SK-N-SH (cell line): ENCODE measurements around the gene ZPBP2. TPM values are rescaled to one million over a fixed set of nuclear protein-coding genes. Genes with fewer than 3 reads are reported as not detected.

ENCODE experiments used
- CTCF ChIA-PET: fragments of 300-600, 350-600 bp; formaldehyde crosslinking; extraction: SDS; loops from one replicate; lab custom pipeline; 2021; lab: Yijun Ruan, JAX
- POLR2A ChIA-PET: fragments of 350-600 bp; sonication (Branson Sonifier 250); formaldehyde crosslinking; extraction: SDS; loops from one replicate; lab custom pipeline; 2020; ENCODE audit warnings: antibody characterized with exemption, inconsistent platforms; lab: Yijun Ruan, JAX
- DNase-seq: peaks from one replicate; pipeline ENCODE4 v3.0.0; 2012
- H2AFZ ChIP-seq: fragments of 200-600 bp; sonication (generic); 2 replicates; pipeline ENCODE4 v1.8.1; 2016; ENCODE audit warnings: antibody characterized with exemption, mild to moderate bottlenecking, low read depth
- H3F3A ChIP-seq: fragments of 200-600 bp; sonication (generic); replicated peaks from 2 replicates; pipeline ENCODE3; 2016; ENCODE audit warnings: antibody characterized with exemption, mild to moderate bottlenecking; ENCODE audit not compliant: insufficient read depth
- H3K27ac ChIP-seq, 2 experiments: fragments of 200-500 bp in 1 of 2; fragments of 200-600 bp in 1 of 2; sonication (Bioruptor generic) in 1 of 2; sonication (generic), shearing (Covaris generic) in 1 of 2; 2 replicates each; pipeline versions ENCODE4 v1.5.1 to v1.6.1; 2014 to 2016; ENCODE audit warnings: low read depth in 2 of 2, inconsistent platforms in 1 of 2, low read length in 1 of 2, mild to moderate bottlenecking in 1 of 2, mixed read lengths in 1 of 2
- H3K27me3 ChIP-seq: fragments of 200-600 bp; sonication (generic), shearing (Covaris generic); 2 replicates; pipeline ENCODE4 v1.6.1; 2016; ENCODE audit warnings: mixed run types; ENCODE audit not compliant: insufficient read depth
- H3K36me3 ChIP-seq, 2 experiments: fragments of 200-500 bp in 1 of 2; fragments of 200-600 bp in 1 of 2; sonication (Bioruptor generic) in 1 of 2; sonication (generic) in 1 of 2; replicated peaks in 1 of 2; 2 replicates each; pipeline versions ENCODE3 to v1.5.1; 2014 to 2016; ENCODE audit warnings: low read length in 1 of 2, mild to moderate bottlenecking in 1 of 2; ENCODE audit not compliant: insufficient read depth in 2 of 2, control insufficient read depth in 1 of 2
- H3K4me1 ChIP-seq, 2 experiments: fragments of 200-500 bp in 1 of 2; fragments of 200-600 bp in 1 of 2; sonication (Bioruptor generic) in 1 of 2; sonication (generic), shearing (Covaris generic) in 1 of 2; 2 replicates each; pipeline versions ENCODE4 v1.5.1 to v1.6.1; 2014 to 2016; ENCODE audit warnings: low read depth in 1 of 2, low read length in 1 of 2, mixed run types in 1 of 2; ENCODE audit not compliant: insufficient read depth in 2 of 2, control insufficient read depth in 1 of 2
- H3K4me2 ChIP-seq: fragments of 200-600 bp; sonication (generic), shearing (Covaris generic); 2 replicates; pipeline ENCODE4 v1.6.1; 2017; ENCODE audit warnings: mixed run types
- H3K4me3 ChIP-seq, 2 experiments: fragments of 200-500 bp in 1 of 2; fragments of 200-600 bp in 1 of 2; sonication (Bioruptor generic) in 1 of 2; sonication (generic), shearing (Covaris generic) in 1 of 2; 2 replicates each; pipeline versions ENCODE4 v1.5.1 to v1.8.1; 2014 to 2016; ENCODE audit warnings: low read depth in 2 of 2, inconsistent platforms in 1 of 2, low read length in 1 of 2, mild to moderate bottlenecking in 1 of 2, mixed read lengths in 1 of 2, moderate library complexity in 1 of 2
- H3K79me2 ChIP-seq: fragments of 200-600 bp; sonication (generic); 2 replicates; pipeline ENCODE4 v1.8.1; 2017; ENCODE audit warnings: mild to moderate bottlenecking; ENCODE audit not compliant: insufficient read depth
- H3K9ac ChIP-seq: fragments of 200-600 bp; sonication (generic); 2 replicates; pipeline ENCODE4 v1.6.1; 2017; ENCODE audit warnings: mixed run types
- H3K9me2 ChIP-seq: fragments of 200-600 bp; sonication (generic); 2 replicates; pipeline ENCODE4 v1.6.1; 2017; ENCODE audit warnings: mixed run types
- H3K9me3 ChIP-seq: fragments of 200-600 bp; sonication (generic); 2 replicates; pipeline ENCODE4 v1.6.1; 2017; ENCODE audit warnings: mixed run types, mild to moderate bottlenecking, moderate library complexity
- H4K20me1 ChIP-seq: fragments of 200-600 bp; sonication (generic); 2 replicates; pipeline ENCODE4 v1.6.1; 2017; ENCODE audit warnings: mild to moderate bottlenecking, mixed run types; ENCODE audit not compliant: insufficient read depth
- RFX5 ChIP-seq: IDR thresholded peaks from 2 replicates; pipeline ENCODE4 v1.6.1; 2012; ENCODE audit warnings: mild to moderate bottlenecking, improper control_type of control experiment, low read length
- WGBS: methylation state at CpG from one replicate; pipeline ENCODE4 v1.1.6; 2017; ENCODE audit warnings: low lambda C conversion rate; 5-methylcytosine and 5-hydroxymethylcytosine counted together
- polyA plus RNA-seq, 3 experiments: library from polyadenylated mRNA; depleted of rRNA; stranded (reverse); fragments of >200 nt; gene quantifications; 2 replicates each; pipeline ENCODE4 v1.2.3, GENCODE V29; 2012
- TF ChIP-seq, protein P1 (sequence below): IDR thresholded peaks from 2 replicates; pipeline ENCODE4 v1.4.0; 2012; ENCODE audit warnings: low read depth, borderline replicate concordance
- TF ChIP-seq, protein P2 (sequence below): fragments of 150-350 bp; IDR thresholded peaks from 2 replicates; pipeline ENCODE4 v1.6.1; 2017; ENCODE audit warnings: antibody characterized with exemption, low read length, low read depth, borderline replicate concordance
- TF ChIP-seq, protein P3 (sequence below): IDR thresholded peaks from 2 replicates; pipeline ENCODE4 v1.6.1; 2012; ENCODE audit warnings: mild to moderate bottlenecking, low read depth, low read length, moderate library complexity
- TF ChIP-seq, protein P4 (sequence below): IDR thresholded peaks from 2 replicates; pipeline ENCODE4 v1.4.0; 2012; ENCODE audit warnings: low read depth

The ZPBP2 gene
- polyA plus RNA-seq, 1 of the 3 experiments (the other 2 are of a cell fraction): not detected

GRCh38 chr17:39838057-39838456 lies 29.9 kb upstream of the ZPBP2 start (continued):
- TF ChIP-seq, protein P1, sequence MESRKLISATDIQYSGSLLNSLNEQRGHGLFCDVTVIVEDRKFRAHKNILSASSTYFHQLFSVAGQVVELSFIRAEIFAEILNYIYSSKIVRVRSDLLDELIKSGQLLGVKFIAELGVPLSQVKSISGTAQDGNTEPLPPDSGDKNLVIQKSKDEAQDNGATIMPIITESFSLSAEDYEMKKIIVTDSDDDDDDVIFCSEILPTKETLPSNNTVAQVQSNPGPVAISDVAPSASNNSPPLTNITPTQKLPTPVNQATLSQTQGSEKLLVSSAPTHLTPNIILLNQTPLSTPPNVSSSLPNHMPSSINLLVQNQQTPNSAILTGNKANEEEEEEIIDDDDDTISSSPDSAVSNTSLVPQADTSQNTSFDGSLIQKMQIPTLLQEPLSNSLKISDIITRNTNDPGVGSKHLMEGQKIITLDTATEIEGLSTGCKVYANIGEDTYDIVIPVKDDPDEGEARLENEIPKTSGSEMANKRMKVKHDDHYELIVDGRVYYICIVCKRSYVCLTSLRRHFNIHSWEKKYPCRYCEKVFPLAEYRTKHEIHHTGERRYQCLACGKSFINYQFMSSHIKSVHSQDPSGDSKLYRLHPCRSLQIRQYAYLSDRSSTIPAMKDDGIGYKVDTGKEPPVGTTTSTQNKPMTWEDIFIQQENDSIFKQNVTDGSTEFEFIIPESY: no peak
- TF ChIP-seq, protein P2, sequence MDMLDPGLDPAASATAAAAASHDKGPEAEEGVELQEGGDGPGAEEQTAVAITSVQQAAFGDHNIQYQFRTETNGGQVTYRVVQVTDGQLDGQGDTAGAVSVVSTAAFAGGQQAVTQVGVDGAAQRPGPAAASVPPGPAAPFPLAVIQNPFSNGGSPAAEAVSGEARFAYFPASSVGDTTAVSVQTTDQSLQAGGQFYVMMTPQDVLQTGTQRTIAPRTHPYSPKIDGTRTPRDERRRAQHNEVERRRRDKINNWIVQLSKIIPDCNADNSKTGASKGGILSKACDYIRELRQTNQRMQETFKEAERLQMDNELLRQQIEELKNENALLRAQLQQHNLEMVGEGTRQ: no peak

GRCh38 chr17:39838784-39839183 lies 29.2 kb upstream of the ZPBP2 start:
- 0% methylated on average over 1 of the region's 1 CpG for WGBS
- no peaks in the 10 kb centered on the region for H3K9me2 ChIP-seq

More at GRCh38 chr17:39838784-39839183, 29.2 kb upstream of the ZPBP2 start:
- H3K9me3 ChIP-seq: 0 out of 2 replicates have a peak, but pooled peaks cover 6% of the 10 kb centered on the region
- H3K4me2 ChIP-seq: no peak overlapping the region
- H2AFZ ChIP-seq: no peak overlapping the region
- ChIA-PET CTCF (no interaction called here), POLR2A (no interaction called here)
- no peak overlapping the region for H3K9ac ChIP-seq
- no peaks in the 10 kb centered on the region for H3K4me1 ChIP-seq
- no peaks in the 10 kb centered on the region for H3F3A ChIP-seq
- TF ChIP-seq, protein P3, sequence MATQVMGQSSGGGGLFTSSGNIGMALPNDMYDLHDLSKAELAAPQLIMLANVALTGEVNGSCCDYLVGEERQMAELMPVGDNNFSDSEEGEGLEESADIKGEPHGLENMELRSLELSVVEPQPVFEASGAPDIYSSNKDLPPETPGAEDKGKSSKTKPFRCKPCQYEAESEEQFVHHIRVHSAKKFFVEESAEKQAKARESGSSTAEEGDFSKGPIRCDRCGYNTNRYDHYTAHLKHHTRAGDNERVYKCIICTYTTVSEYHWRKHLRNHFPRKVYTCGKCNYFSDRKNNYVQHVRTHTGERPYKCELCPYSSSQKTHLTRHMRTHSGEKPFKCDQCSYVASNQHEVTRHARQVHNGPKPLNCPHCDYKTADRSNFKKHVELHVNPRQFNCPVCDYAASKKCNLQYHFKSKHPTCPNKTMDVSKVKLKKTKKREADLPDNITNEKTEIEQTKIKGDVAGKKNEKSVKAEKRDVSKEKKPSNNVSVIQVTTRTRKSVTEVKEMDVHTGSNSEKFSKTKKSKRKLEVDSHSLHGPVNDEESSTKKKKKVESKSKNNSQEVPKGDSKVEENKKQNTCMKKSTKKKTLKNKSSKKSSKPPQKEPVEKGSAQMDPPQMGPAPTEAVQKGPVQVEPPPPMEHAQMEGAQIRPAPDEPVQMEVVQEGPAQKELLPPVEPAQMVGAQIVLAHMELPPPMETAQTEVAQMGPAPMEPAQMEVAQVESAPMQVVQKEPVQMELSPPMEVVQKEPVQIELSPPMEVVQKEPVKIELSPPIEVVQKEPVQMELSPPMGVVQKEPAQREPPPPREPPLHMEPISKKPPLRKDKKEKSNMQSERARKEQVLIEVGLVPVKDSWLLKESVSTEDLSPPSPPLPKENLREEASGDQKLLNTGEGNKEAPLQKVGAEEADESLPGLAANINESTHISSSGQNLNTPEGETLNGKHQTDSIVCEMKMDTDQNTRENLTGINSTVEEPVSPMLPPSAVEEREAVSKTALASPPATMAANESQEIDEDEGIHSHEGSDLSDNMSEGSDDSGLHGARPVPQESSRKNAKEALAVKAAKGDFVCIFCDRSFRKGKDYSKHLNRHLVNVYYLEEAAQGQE: no peak
- TF ChIP-seq RFX5: no peak
- TF ChIP-seq, protein P4, sequence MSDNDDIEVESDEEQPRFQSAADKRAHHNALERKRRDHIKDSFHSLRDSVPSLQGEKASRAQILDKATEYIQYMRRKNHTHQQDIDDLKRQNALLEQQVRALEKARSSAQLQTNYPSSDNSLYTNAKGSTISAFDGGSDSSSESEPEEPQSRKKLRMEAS: no peak
- TF ChIP-seq, protein P2: no peak
- H3K79me2 ChIP-seq: no peaks in the 10 kb centered on the region
- H3K36me3 ChIP-seq: no peaks in the 10 kb centered on the region
- no peak for DNase-seq
- no peak overlapping the region for H3K4me3 ChIP-seq
- H3K27ac ChIP-seq: no peak overlapping the region
- peaks cover 28% of the 10 kb centered on the region for H3K27me3 ChIP-seq
- H4K20me1 ChIP-seq: no peaks in the 10 kb centered on the region
